ENCODE data around the gene FN3K.
"Not testable (repeated sequence)": the region's sequence is repeated elsewhere in the genome, so short reads cannot be mapped to it uniquely, and the experiment has no call there.

Gene FN3K

GRCh38 chr17:82754297-82755208 lies 19.1 kb downstream of the FN3K start:
- DNase-seq: peak in 39 of 42 donors; percentile 25 to 93 (median 68)
- intact Hi-C loops (cut with DNase I): no loop called here

GRCh38 chr17:82756166-82756565 lies 20.8 kb downstream of the FN3K start:
- peak in 1 of 42 donors; percentile 7 for DNase-seq
- intact Hi-C loops (cut with DNase I): no loop called here

- peak in 16 of 42 donors; percentile 16 to 66 (median 36) for DNase-seq
- intact Hi-C loops (cut with DNase I): loop anchor here (5.0 to 10.0 kb wide), 2 partner anchors 51 to 98 kb away; partner anchors contain the start of gene FN3KRP
These were observed 30.0 kb downstream of the FN3K start for GRCh38 chr17:82765371-82765770.

GRCh38 chr17:82767041-82767754 lies 31.8 kb downstream of the FN3K start:
- intact Hi-C loops (cut with DNase I): loop anchor here (5.0 to 10.0 kb wide), 2 partner anchors 52 to 100 kb away; partner anchors contain the start of gene FN3KRP
- DNase-seq: peak; percentile 26 to 94 (median 78)

GRCh38 chr17:82769041-82769440 lies 33.6 kb downstream of the FN3K start:
- intact Hi-C loops (cut with DNase I): loop anchor here (5.0 to 10.0 kb wide), 2 partner anchors 54 to 102 kb away; partner anchors contain the start of gene FN3KRP
- no peak for DNase-seq

- intact Hi-C loops (cut with DNase I): no loop called here
- no peak for DNase-seq
These were observed 36.6 kb downstream of the FN3K start for GRCh38 chr17:82772026-82772425.

GRCh38 chr17:82774456-82774855 lies 39.0 kb downstream of the FN3K start:
- intact Hi-C loops (cut with DNase I): not testable (repeated sequence)

GRCh38 chr17:82775001-82775823 lies 39.8 kb downstream of the FN3K start:
- intact Hi-C loops (cut with DNase I): no loop called here

More at GRCh38 chr17:82774456-82774855, 39.0 kb downstream of the FN3K start:
- not testable (repeated sequence) for DNase-seq

GRCh38 chr17:82776454-82776853 lies 41.0 kb downstream of the FN3K start:
- intact Hi-C loops (cut with DNase I): no loop called here
- no peak for DNase-seq

More at GRCh38 chr17:82775001-82775823, 39.8 kb downstream of the FN3K start:
- peak; percentile 50 to 89 (median 78) for DNase-seq

GRCh38 chr17:82777778-82778375 lies 42.5 kb downstream of the FN3K start:
- DNase-seq: peak in 2 of 42 donors; percentile 31 to 48
- intact Hi-C loops (cut with DNase I): not testable (repeated sequence)

GRCh38 chr17:82779541-82779940 lies 44.1 kb downstream of the FN3K start:
- no peak for DNase-seq
- intact Hi-C loops (cut with DNase I): no loop called here

- no peak for DNase-seq
- intact Hi-C loops (cut with DNase I): loop anchor here (10.0 kb wide), 1 partner anchor 135 kb away; no protein-coding TSS in a partner anchor
These were observed 44.8 kb downstream of the FN3K start for GRCh38 chr17:82780195-82780594.

GRCh38 chr17:82780971-82781893 lies 45.8 kb downstream of the FN3K start:
- intact Hi-C loops (cut with DNase I): loop anchor here (10.0 kb wide), 1 partner anchor 134 kb away; no protein-coding TSS in a partner anchor

GRCh38 chr17:82781894-82782274 lies 46.5 kb downstream of the FN3K start:
- DNase-seq: peak; percentile 61 to 92 (median 84)
- intact Hi-C loops (cut with DNase I): loop anchor here (10.0 kb wide), 1 partner anchor 133 kb away; no protein-coding TSS in a partner anchor

More at GRCh38 chr17:82780971-82781893, 45.8 kb downstream of the FN3K start:
- no peak for DNase-seq

GRCh38 chr17:82782657-82783207 lies 47.3 kb downstream of the FN3K start:
- DNase-seq: no peak
- intact Hi-C loops (cut with DNase I): loop anchor here (10.0 kb wide), 1 partner anchor 132 kb away; no protein-coding TSS in a partner anchor

- intact Hi-C loops (cut with DNase I): loop anchor here (10.0 kb wide), 1 partner anchor 131 kb away; no protein-coding TSS in a partner anchor
- DNase-seq: no peak
These were observed 48.1 kb downstream of the FN3K start for GRCh38 chr17:82783498-82783897.

GRCh38 chr17:82785581-82785980 lies 50.2 kb downstream of the FN3K start:
- intact Hi-C loops (cut with DNase I): loop anchor here (10.0 kb wide), 1 partner anchor 129 kb away; no protein-coding TSS in a partner anchor
- DNase-seq: not testable (repeated sequence)
